Thyroid gland (tissue), 4 donors: ENCODE data around the gene OGDH. TPM values are rescaled to one million over a fixed set of nuclear protein-coding genes. Genes with fewer than 3 reads are reported as not detected.

Experiments
- DNase-seq, 2 donors: peaks; one replicate each; pipeline ENCODE4 v3.0.0-alpha.2; 2019
- H3K27ac ChIP-seq, 3 donors: fragments of 200-600 bp; sonication (generic); 1 replicate in 2 of 3; 2 replicates in 1 of 3; pipeline ENCODE4 v1.5.1; 2016 to 2019; ENCODE audit warnings: mild to moderate bottlenecking in 1 of 3, moderate library complexity in 1 of 3
- H3K27me3 ChIP-seq: fragments of 200-600 bp; sonication (generic); one replicate; pipeline ENCODE4 v1.5.1; 2019
- H3K36me3 ChIP-seq, 2 donors: fragments of 200-600 bp; sonication (generic); one replicate each; pipeline ENCODE4 v1.5.1; 2016 to 2019
- H3K4me1 ChIP-seq, 2 donors: fragments of 200-600 bp; sonication (generic); one replicate each; pipeline ENCODE4 v1.5.1; 2017 to 2019
- H3K4me3 ChIP-seq, 3 donors: fragments of 200-600 bp; sonication (generic); replicated peaks in 1 of 3; 1 replicate in 2 of 3; 2 replicates in 1 of 3; pipeline ENCODE4 v1.5.1; 2016; ENCODE audit warnings: mild to moderate bottlenecking in 1 of 3
- H3K9me3 ChIP-seq: fragments of 200-600 bp; sonication (generic); one replicate; pipeline ENCODE4 v1.5.1; 2017
- POLR2A ChIP-seq, 2 donors: fragments of 450-650 bp; IDR thresholded peaks; one replicate each; pipeline ENCODE4 v1.6.1; 2017; ENCODE audit warnings: antibody characterized with exemption in 2 of 2, mild to moderate bottlenecking in 2 of 2, moderate library complexity in 1 of 2
- WGBS, 2 donors: methylation state at CpG; one replicate each; pipeline ENCODE4 v1.1.5; 2017; 5-methylcytosine and 5-hydroxymethylcytosine counted together
- intact Hi-C: fragments of 100-400 bp; cut with DNase I; formaldehyde crosslinking; loops from one replicate; pipeline ENCODE4 v1.15.1; 2023
- total RNA-seq, 4 donors: library from RNA; depleted of rRNA; stranded (reverse); fragments of >200 nt; gene quantifications; one replicate each; pipeline ENCODE4 v1.2.3, GENCODE V29; 2016
- TF ChIP-seq, protein P1 (sequence below), 6 experiments: fragments of 200-600 bp in 3 of 6; fragments of 450-650 bp in 3 of 6; sonication (generic) in 3 of 6; IDR thresholded peaks; one replicate each; pipeline ENCODE4 v1.5.1; 2016 to 2019; ENCODE audit warnings: antibody characterized with exemption in 6 of 6, mild to moderate bottlenecking in 2 of 6, inconsistent platforms in 1 of 6, moderate library complexity in 1 of 6

Gene OGDH
- total RNA-seq, 4 donors from 2014 or later: 108 to 325 (median 201) TPM

DNA sequence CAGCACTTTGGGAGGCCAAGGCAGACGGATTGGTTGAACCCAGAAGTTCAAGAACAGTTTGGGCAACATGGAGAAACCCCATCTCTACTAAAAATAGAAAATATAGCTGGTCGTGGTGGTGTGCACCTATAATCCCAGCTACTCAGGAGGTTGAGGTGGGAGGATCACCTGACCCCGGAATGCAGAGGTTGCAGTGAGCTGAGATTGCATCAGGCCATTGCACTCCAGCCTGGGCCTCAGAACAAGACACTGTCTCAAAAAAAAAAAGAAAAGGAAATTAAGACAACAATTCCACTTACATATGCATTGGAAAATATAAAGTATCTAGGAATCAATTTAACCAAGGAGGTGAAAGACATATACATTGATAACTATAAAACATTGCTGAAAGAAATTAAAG, 7.2 kb upstream of the OGDH start:
- peaks cover 11 to 19% of the 10 kb centered on the region in 2 donors for H3K4me1 ChIP-seq
- H3K36me3 ChIP-seq: no peaks in the 10 kb centered on the region
- H3K27ac ChIP-seq: no peak overlapping the region
- intact Hi-C loops: no loop called here
- no peaks in the 10 kb centered on the region for H3K9me3 ChIP-seq
- WGBS, 2 donors: 80 to 84% methylated on average over 3 of the region's 3 CpGs
- no peaks in the 10 kb centered on the region for H3K27me3 ChIP-seq
- H3K4me3 ChIP-seq: no peak overlapping the region
- TF ChIP-seq, protein P1, sequence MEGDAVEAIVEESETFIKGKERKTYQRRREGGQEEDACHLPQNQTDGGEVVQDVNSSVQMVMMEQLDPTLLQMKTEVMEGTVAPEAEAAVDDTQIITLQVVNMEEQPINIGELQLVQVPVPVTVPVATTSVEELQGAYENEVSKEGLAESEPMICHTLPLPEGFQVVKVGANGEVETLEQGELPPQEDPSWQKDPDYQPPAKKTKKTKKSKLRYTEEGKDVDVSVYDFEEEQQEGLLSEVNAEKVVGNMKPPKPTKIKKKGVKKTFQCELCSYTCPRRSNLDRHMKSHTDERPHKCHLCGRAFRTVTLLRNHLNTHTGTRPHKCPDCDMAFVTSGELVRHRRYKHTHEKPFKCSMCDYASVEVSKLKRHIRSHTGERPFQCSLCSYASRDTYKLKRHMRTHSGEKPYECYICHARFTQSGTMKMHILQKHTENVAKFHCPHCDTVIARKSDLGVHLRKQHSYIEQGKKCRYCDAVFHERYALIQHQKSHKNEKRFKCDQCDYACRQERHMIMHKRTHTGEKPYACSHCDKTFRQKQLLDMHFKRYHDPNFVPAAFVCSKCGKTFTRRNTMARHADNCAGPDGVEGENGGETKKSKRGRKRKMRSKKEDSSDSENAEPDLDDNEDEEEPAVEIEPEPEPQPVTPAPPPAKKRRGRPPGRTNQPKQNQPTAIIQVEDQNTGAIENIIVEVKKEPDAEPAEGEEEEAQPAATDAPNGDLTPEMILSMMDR (IDR thresholded peaks at IDR 0.05): no peak
- no peak for TF ChIP-seq POLR2A (IDR thresholded peaks at IDR 0.05)
- no peak for DNase-seq

DNA sequence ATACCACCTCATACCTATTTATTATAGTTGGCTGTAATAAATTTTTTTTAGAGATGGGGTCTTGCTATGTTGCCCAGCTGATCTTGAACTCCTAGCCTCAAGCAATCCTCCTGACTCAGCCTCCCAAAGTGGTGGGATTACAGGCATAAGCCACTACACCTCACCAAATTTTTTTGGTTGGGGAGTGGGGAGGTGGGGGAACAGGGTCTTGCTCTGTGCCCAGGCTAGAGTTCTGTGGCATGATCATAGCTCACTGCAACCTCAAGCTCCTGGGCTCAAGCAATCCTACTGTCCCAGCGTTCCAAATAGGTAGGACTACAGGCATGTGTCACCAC, 3.9 kb upstream of the OGDH start:
- Histone ChIP-seq H3K9me3 (no peaks in the 10 kb centered on the region), H3K4me1 (peaks cover 7 to 10% of the 10 kb centered on the region in 2 donors), H3K36me3 (no peaks in the 10 kb centered on the region), H3K27ac (no peak overlapping the region), H3K27me3 (no peaks in the 10 kb centered on the region), H3K4me3 (no peak overlapping the region)
- TF ChIP-seq, protein P1 (IDR thresholded peaks at IDR 0.05): no peak
- no peak for TF ChIP-seq POLR2A (IDR thresholded peaks at IDR 0.05)
- no peak for DNase-seq
- whole genome bisulfite sequencing, 2 donors: 79 to 95% methylated on average over 1 of the region's 1 CpG
- intact Hi-C loops: no loop called here

DNA sequence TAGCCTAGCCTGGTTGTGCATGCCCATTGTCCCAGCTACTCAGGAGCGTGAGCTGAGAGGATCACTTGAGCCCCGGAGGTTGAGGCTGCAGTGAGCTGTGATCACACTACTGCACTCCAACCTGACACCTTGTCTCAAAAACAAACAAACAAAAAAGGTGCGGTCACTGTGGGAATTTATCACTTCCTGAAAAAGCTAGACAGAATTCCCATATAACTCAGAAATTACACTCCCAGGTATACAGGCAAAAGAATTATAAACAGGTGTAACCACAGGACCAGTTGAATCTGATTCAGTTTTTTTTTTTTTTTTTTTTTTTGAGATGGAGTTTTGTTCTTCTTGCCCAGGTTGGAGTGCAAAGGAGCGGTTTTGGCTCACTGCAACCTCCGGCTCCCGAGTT, 3.2 kb upstream of the OGDH start:
- Histone ChIP-seq H3K27ac (no peak overlapping the region), H3K4me1 (peaks cover 11 to 17% of the 10 kb centered on the region in 2 donors), H3K4me3 (no peak overlapping the region), H3K36me3 (no peaks in the 10 kb centered on the region), H3K9me3 (no peaks in the 10 kb centered on the region), H3K27me3 (no peaks in the 10 kb centered on the region)
- 67 to 71% methylated on average over 6 of the region's 6 CpGs for whole genome bisulfite sequencing, 2 donors
- no peak for DNase-seq
- intact Hi-C loops: no loop called here
- TF ChIP-seq, protein P1 (IDR thresholded peaks at IDR 0.05): no peak
- no peak for TF ChIP-seq POLR2A (IDR thresholded peaks at IDR 0.05)

DNA sequence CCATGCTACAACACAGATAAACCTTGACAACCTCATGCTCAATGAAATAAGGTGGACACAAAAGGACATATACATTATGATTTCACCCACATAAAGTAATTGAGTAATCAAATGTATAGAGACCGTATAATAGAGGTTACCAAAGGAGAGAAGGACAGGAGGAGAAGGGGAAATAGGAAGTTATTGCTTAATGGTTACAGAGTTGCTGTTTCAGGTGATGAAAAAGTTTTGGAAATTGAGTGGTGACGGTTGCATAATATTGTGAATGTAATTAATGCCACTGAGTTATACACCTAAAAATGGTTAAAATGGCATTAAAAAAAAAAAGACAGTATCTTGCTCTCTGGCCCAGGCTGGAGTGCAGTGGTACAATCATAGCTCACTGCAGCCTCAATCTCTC, 1.5 kb upstream of the OGDH start:
- Histone ChIP-seq H3K36me3 (no peaks in the 10 kb centered on the region), H3K4me1 (peaks cover 14 to 17% of the 10 kb centered on the region in 2 donors), H3K9me3 (no peaks in the 10 kb centered on the region), H3K27ac (no peak overlapping the region), H3K27me3 (no peaks in the 10 kb centered on the region), H3K4me3 (no peak overlapping the region)
- no peak for DNase-seq
- intact Hi-C loops: no loop called here
- WGBS, 2 donors: 86 to 87% methylated on average over 2 of the region's 2 CpGs
- TF ChIP-seq, protein P1 (IDR thresholded peaks at IDR 0.05): no peak

DNA sequence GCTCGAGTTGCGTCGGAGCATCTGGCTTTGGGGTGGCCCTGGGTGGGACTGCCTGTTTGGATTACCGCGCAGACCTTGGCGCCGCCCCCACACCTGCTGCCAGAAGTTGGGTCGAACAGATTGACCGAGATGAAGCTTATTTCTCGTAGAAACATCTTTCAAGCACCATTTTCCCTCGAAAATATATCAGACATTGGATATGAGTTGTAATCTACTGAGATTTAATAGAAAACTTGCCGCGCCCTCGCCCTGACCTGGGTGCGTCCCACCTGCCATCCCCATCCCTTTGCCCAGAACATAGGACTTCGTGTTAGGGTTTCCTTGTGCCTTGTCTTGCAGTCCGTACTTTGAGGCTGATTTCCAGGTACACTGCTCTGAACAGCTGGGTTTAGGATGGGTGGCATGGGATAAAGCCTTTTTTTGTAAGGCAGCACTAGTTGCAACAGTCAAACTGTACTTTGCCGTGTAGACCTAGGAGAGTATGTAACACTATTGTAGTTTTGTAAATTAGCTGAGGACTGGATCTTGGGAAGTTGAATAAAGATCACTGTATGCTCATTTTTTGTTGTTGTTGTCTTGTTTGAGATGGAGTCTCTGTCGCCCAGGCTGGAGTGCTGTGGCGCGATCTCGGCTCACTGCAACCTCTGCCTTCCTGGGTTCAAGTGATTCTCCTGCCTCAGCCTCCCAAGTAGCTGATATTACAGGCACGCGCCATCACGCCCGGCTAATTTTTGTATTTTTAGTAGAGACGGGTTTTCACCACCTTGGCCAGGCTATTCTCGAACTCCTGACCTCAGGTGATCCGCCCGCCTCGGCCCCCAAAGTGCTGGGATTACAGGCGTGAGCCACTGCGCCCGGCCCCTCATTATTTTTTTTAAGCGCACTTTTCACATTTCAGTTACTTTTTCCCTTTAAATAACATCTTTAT, 978 bp downstream of the OGDH start:
- TF ChIP-seq, protein P1 (IDR thresholded peaks at IDR 0.05): no peak
- no peak for TF ChIP-seq POLR2A (IDR thresholded peaks at IDR 0.05)
- intact Hi-C loops: no loop called here
- 49 to 57% methylated on average over 30 to 34 of the region's 35 CpGs for WGBS, 2 donors
- Histone ChIP-seq H3K4me3 (peak overlapping the region; percentile 24 to 80 (median 76)), H3K27me3 (no peaks in the 10 kb centered on the region), H3K9me3 (no peaks in the 10 kb centered on the region), H3K36me3 (no peaks in the 10 kb centered on the region), H3K27ac (peak overlapping the region; percentile 93 to 99 (median 97)), H3K4me1 (peaks cover 14 to 17% of the 10 kb centered on the region in 2 donors)
- no peak for DNase-seq
